ENCODE results near the gene AQP3.
"Not testable (repeated sequence)": the region's sequence is repeated elsewhere in the genome, so short reads cannot be mapped to it uniquely, and the experiment has no call there.

GRCh38 chr9:33395159-33395879, 52.1 kb downstream of the AQP3 start:
- TF ChIP-seq POLR2AphosphoS5, CTCF, EP300 (IDR thresholded peaks at IDR 0.05): not testable (repeated sequence)

Data from esophagus muscularis mucosa (tissue), 4 donors.